Stimulated activated CD8-positive, alpha-beta memory T cell treated with anti-CD3 and anti-CD28 coated beads, Interleukin-7, amount 100 ng/mL, for 48 hours (primary cell): Measurements from ENCODE around the gene DCXR.

Source experiments
- DNase-seq, 2 donors: peaks; one replicate each; pipeline ENCODE4 v3.0.0-alpha.2; 2020; ENCODE audit warnings: low read depth in 1 of 2; ENCODE audit errors: extremely low read depth in 1 of 2

The DCXR gene

DNA sequence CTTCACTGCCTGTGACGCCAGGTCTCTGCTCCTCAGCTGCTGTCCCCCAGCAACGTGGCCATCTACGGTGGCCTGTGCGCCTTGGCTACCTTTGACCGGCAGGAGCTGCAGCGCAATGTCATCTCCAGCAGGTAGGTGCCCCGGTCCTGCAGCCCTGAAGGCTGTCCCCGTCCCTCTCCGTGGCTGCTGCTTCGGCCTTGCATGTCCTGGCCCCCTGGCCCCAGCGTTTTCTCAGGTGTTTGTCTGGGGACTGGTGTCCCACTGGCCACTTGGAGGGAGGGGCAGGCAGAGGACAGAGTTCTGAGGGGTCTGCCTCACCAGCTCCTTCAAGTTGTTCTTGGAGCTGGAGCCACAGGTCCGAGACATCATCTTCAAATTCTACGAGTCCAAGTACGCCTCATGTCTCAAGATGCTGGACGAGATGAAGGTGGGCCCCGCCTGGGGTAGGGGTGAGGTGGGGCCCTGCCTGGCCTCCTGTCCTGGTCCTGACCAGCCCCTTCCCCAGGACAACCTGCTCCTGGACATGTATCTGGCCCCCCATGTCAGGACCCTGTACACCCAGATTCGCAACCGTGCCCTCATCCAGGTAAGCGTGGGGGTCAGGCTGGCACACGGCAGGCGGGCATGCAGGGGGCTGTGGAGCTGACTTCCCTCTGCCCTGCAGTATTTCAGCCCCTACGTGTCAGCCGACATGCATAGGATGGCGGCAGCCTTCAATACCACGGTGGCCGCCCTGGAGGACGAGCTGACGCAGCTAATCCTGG is 18.6 kb upstream of the DCXR start:
- DNase-seq, result no peak

DNA sequence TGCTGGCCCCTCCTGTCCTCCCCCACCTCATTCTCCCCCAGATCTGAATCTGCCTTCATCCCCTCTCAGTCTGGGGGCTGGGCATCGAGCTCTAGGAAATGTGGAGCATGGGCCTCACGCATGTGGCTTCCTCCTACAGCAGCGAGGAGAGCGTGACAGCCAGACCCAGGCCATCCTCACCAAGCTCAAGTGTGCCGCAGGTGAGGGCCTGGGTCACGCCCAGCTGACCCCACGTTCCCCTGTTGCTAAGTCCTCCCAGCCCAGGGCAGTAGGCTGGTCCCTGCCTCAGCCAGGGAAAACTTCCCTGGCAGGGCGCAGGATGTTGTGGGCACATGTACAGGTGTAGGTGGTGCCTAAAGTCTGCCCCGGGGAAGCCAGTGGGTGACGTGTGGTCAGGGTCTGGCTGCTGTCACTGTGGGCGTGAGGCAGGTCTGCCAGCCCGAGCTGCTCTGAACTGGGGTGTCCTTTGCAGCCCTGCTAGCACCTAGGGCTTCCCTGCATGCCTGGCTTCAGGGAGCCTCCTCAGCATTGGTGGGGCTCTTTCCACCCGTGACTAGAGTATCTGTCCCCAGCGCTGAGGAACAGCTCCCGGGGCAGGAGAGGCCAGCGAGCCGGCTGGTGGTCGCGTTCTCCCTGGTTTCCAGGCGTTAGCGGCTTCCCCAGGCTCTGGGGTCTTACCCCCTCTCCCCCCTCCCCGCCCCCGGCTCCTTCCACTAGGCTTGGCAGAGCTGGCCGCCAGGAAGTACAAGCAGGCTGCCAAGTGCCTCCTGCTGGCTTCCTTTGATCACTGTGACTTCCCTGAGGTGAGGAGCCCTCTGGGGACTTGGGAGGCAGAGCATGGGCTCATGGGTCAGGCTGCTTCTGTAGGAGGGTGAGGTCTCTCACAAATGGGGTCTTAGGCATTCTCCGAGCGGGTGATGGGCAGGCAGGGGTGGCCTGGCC is 17.8 kb upstream of the DCXR start:
- no peak for DNase-seq

DNA sequence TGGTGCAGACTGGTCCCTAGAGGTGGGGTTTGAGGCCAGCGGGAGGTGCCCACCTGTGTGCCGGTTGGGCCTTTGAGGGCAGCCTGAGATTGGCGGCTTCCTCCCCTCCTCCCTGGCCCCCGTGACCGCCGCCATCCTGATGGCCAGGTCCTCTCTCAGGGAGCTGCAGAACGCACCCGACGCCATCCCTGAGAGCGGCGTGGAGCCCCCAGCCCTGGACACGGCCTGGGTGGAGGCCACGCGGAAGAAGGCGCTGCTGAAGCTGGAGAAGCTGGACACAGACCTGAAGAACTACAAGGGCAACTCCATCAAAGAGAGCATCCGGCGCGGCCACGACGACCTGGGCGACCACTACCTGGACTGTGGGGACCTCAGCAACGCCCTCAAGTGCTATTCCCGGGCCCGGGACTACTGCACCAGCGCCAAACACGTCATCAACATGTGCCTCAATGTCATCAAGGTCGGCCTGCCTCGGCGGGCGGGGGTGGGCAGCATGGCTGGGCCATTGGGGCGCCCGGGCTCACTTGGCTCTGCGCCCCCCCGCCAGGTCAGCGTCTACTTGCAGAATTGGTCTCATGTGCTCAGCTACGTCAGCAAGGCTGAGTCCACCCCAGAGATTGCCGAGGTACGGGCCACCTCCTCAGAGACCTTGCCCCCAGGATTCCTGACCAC is 17.0 kb upstream of the DCXR start:
- DNase-seq, result no peak

DNA sequence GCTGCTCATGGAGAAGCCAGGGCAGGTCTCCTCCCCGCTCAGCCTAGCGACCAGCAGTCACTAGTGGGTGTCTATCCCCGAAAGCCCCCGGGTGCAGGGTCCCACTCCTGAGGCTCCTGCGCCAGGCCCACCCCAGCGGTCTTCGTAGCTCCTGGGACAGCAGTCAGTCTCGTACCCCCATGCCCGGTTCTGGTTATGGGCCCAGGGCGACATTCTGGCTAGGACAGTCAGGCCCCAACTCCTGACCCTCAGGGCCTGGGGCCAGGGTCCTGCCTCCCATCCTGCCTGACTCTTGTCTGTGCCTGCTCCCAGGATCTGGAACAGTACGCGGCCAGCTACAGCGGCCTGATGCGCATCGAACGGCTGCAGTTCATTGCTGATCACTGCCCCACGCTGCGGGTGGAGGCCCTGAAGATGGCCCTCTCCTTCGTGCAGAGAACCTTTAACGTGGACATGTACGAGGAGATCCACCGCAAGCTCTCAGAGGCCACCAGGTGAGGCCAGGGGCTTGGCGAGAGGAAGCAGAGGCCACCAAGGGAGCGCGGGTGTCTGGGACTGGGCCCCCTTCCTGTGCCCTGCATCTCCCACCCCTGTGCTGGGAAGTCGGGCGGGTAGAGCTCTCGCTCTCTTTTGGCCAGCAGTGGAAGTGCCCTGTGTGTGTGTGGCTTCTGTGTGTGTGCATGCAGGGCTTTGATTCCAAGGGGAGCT is 16.2 kb upstream of the DCXR start:
- no peak for DNase-seq

DNA sequence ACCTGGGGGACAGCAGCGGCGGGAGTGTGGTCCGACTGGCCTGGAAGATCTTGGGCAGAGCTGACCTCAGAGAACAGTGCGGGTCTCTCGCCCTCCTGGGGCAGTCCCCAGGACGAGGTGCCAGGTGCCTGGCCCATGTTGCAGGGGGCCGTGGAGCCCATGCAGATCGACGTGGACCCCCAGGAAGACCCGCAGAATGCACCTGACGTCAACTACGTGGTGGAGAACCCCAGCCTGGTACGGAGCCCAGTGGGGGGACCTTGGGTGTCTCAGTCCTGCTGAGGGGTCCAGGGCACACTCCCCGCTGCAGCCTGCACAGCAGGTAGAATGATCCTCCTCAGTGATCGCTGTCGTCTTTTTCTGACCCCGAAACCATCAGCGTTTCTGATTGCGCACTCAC is 15.6 kb upstream of the DCXR start:
- no peak for DNase-seq

DNA sequence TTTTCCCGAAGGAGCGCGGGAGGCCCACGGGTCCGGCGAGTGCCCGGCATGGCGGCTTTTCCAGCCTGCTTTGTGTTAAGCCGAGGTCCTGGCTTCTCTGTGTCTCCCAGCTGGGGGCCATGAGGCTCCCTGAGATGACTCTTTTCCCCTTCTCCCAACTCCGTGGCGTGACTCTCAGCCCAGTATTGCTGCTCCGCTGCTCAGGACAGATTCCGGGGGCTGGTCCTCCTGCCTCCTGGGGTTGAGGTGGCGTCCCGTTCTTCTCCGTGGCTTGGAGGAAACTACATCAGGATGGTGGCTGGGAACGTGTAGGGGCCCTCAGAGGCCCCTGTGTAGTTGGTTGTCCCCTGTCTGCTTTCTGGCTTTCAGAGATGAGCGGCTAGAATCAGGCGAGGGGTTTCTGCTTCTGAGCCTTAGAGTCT is 15.2 kb upstream of the DCXR start:
- DNase-seq, result no peak

DNA sequence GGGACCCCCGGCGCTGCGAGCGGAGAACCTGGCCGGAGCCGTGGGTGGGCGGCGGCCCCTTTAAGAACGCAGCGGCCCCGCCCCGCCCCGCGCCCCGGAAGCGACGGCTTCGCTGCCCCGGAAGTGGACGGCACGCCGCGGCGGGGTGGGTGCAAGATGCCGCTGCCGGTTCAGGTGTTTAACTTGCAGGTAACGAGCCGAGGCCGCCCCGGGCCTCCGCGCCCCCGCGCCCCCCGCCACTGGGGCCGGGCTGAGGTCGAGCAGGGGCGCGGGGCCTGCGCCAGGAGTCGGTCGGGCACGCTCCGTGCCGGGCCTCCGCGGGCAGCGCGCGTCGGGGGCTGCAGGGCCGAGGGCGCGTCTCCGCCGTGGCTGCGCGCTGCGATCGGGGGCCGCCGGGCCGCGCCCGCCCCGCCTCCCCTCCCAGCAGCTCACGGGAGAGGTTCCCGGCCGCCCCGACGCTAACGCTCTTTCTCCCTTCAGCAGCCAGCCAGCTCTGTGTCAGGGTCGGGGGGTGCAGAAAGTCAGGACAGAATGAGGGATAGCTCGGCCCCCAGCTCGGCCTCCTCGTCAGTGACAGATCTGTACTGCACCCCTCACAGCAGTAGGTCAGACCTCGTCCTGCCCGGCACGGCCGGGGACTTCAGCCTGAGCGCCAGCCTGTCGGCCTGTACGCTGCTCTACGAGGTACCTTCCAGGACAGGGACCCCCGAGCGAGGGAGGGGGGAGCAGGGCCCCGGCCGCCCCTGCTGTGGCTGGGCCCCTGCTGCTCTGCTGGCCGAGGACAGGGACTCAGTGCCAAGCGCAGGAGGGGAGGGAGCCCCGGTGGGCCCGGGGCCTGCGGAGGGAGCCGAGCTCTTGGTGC is 14.5 kb upstream of the DCXR start, which contains the start of the genes GPS1 and RFNG:
TSS of gene GPS1 (plus strand) at position 123 of the 862 bp plus-strand sequence. CDS start at position 157, 34 bp downstream.
TSS of gene RFNG (minus strand) at position 36 of the 862 bp plus-strand sequence. CDS start 45 bp downstream, outside the sequence.
- peak; percentile 76 to 78 for DNase-seq

DNA sequence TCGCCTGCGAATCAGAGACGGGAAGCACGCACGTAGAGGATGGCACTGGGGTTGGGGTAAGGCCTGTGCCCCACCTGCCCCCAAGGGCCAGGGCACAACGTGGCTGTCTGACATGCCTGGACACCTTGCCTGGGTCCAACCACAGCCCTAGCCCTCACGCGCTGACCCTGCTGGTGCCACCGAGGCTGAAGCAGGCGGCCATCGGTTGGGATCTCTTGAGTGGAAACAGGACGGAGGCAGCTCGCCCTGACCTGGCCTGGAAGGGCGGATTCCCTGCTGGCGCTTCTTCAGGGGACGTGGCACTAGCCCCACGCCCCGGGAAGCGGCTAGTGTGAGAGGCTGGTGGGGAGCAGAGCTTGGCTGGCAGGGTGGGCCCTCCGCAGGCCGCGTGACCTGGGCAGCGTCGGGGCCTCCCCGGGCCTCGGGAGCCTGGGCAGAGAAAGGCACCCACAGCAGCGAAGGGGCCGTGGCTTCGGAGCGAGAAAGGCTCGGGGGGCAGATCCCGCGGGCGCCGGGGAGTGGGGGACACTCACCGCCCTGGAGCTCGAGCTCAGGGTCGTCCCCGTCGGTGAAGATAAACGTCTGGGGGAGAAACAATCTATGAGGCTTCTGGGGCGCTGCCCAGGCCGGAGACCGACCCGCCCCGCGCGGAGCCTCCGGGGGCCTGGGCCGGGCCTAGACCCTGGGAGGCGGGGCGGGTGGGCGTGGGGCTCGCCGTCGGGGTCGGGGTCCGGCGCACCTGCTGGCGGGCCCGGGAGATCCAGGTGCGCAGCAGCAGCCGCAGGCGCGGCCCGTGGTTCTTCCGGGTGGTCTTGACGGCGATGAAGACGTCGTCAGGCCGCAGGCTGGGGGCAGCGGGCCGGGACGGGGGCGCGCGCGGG is 13.5 kb upstream of the DCXR start:
- DNase-seq, result no peak

DNA sequence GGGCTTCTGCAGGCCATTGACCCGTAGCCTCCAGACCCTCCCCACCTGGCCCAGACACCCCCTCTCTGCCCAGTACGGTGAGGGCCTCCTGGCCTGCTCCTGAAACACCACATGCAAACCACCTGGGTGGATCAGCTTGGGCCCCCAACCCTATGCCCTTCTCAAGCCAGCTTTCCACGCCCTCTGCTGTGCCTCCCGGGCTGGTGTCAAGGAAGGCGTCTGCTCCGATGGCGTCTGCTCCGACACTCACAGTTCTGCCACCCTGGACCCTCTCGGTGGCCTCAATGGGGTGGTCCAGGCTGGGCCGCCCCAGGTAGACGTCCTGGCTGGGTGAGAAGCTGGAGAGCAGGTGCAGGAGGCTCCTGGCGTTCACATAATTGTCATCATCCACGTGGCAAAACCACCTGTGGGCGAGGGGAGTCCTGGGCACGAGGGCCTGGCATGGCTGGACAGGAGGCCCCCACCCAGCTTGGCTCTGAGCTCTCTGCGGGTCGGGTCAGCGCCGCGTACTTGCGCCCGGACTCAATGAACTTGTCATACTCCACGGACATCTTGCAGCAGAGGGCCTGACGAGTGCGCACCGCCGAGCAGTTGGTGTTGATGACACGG is 12.8 kb upstream of the DCXR start:
- no peak for DNase-seq

DNA sequence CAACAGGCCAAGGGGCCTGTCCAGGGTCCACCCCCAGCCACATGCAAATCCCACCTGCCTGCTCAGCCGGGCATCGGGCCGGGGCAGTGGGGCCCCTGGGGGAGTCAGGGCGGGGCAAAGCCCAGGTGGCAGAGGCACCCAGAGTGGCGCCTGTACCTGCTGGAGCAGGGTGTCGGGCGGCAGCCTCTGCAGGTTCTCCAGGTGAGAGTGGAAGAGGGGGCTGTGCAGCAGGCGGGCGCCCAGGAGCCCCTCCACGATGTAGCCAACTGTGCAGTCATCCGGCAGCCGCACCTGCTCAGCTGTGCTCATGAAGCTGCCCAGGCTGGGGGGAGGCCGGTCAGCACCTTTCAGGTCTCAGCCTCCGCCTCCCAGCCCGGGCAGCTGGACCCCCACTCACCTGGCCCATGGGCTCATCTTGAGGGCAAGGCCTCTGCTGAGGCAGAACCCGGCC is 12.0 kb upstream of the DCXR start:
- DNase-seq, result no peak

DNA sequence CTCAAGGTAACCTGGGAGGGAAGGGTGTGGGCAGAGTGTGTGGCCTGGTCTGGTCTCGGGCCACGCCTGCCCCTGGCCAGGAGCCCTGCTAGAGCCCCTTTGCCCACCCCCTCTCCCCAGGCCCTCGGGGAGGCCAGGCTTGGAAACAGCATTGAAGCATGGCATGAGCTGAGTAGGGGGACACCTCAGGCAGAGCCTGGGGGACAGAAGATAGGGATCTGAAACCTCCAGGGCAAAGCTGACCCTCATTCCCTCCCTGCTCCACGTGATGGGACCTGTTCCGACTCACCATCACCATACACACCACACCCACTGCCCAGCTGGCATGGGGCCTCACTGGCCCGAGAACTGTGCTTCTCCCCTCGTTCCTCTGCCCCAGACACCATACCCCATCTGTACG is 11.6 kb upstream of the DCXR start:
- no peak for DNase-seq

DNA sequence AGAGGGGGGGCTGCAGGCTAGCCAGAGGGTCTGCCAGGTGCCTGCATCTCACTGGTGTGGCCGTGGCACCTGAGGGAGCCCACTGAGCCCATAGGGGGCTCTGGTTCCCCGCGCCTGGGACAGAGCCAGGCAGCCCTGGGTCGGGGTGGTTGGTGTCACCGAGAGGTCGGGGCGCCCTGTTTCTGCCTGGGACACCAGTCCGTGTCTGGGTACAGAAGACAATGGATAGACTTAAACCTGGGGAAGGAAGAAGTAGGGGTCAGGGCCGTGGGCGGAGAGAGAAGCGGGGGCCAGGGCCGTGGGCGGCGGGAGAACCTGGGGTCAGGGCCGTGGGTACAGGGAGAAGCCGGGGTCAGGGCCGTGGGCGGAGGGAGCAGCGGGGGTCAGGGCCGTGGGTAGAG is 11.1 kb upstream of the DCXR start:
- DNase-seq, result no peak

DNA sequence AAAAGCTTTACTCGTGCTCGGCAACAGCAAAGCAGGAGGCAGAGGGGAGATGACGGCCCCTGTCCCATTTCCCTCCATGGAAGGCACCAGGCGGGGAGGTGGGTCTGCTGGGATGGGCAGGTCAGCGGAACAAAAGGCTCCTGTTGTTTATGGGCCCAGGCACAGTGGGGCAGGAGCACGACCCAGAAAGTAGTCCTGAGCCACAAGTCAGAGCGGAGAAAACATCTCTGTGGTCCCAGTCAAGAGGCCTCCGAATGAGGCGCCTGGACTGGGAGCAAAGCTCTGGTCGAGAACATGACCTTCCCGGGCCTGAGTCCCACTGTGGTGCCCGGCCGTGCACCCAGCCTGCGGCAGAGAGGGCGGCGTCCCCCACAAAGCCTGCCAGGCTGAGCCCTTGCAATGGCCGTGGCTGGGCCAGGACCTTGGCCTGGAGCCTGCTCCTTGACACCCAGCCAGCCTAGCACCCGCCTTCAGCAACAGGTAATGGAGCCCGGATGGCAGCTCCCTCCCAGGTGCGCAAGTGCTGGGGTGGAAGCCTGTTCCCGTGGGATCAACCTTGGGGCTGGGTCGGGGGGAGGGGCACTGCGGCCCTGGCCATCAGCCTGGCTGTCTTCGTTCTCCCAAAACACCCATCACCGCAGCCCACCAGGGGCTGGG is 10.5 kb upstream of the DCXR start:
- no peak for DNase-seq

DNA sequence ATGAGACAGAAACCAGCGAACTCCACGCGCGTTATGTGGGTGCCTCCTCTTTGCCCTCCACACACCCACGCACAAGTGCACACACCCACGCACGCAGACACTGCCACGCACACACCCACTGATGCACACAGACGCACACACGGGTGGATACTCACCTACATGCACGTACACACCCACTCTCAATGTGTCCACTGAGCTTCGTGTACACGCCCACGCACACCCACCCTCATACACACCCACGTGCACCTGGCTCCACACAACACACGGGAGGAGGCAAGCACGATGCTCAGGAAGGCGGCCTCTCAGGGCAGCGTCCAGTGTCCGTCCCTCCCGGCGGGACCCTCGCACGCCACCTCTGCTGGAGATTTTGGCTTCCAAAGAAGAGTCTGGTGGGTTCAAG is 9.9 kb upstream of the DCXR start:
- DNase-seq, result no peak

DNA sequence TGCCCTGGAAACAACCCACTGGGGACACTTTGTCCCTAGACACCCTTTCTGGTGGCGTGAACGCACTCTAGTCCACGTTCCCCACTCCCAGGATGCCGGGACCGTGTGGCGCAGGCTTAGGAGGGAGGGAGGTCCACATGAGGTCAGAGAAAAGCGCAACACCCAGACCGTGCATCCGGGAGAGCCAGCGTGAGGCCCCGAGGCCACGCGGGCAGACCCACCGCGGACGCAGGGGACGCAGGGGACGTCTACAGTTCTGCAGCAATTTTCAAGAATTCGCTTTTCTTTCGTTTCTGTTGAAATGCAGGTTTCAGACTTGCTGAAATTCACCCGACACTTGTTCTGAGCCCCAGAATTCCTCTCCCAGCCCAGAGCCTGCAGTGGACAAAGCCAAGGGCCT is 9.4 kb upstream of the DCXR start:
- DNase-seq, result no peak

DNA sequence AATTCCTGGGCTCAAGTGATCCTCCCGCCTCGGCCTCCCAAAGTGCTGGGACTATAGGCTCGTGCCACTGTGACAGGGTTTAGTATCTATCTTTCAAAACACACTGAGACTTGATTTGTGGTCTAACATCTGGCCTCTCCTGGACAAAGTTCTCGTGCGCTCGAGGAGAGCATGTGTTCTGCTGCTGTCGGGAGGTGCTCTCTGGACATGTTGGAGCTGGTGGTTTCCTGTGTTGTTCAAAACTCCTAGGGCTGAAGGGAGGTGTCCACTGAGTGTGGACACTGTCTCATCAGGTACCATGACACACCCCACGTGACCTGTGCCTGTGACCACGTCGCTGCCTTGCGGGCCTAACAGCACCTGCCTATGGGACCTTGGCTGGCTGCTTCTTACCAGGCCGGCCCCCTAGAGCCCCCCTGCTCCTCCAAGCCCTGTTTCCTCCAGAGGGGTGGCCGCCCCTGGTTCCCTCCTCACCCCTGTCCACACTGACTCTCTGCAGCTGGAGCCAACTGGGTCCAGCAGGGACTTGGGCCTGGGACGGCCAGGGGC is 8.5 kb upstream of the DCXR start:
- DNase-seq, result no peak

DNA sequence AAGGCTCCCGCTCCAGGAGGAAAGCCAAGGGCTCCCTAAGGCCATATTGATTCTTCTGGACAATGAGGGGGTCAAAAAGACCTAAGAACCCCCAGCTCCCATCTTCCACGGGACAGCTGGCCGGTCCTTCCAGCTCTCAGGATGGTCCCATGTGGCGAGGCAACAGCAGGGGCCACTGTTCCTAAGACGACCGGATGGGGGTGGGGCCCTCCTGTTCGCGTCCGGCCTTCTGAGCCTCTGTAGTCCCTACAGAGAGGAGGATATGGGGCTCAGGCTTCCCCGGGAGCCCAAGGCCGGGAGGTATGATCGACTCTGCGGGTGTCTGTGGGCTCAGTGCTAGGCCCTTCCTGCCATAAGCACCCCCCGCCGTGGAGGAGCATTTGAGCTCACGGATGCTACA is 6.0 kb upstream of the DCXR start:
- no peak for DNase-seq
